ENCODE measurements around the gene PACS1. TPM values are rescaled to one million over a fixed set of nuclear protein-coding genes. Genes with fewer than 3 reads are reported as not detected.
"Not testable (repeated sequence)": the region's sequence is repeated elsewhere in the genome, so short reads cannot be mapped to it uniquely, and the experiment has no call there.

PACS1 gene
- polyA plus RNA-seq, 1 of the 3 experiments (the other 2 are of a cell fraction), result 37.3 TPM

- TF ChIP-seq IRF3 (IDR thresholded peaks at IDR 0.05; ENCODE audit: low read depth, low read length) (no peak), USF1 (IDR thresholded peaks at IDR 0.05; ENCODE audit: borderline replicate concordance, low read depth) (no peak), FOSL2 (IDR thresholded peaks at IDR 0.05; ENCODE audit: borderline replicate concordance, low read depth) (no peak), EP300 (IDR thresholded peaks at IDR 0.05; ENCODE audit: borderline replicate concordance in 1 of 2, low read depth in 1 of 2, low read length in 1 of 2) (no peak), GATA2 (CRISPR knock-in tag; IDR thresholded peaks at IDR 0.05) (no peak), SIN3A (IDR thresholded peaks at IDR 0.05; ENCODE audit: borderline replicate concordance, low read depth, low read length) (no peak)
Measured at GRCh38 chr11:66022401-66023185, 47.5 kb upstream of the PACS1 start (continued).

GRCh38 chr11:66023186-66023440, 47.0 kb upstream of the PACS1 start:
- not testable (repeated sequence) for H3K9me3 ChIP-seq; H3K4me2 ChIP-seq; H2AFZ ChIP-seq (ENCODE audit: low read depth); H3K27me3 ChIP-seq (ENCODE audit: insufficient read depth); H3K9me2 ChIP-seq; DNase-seq; H3F3A ChIP-seq (replicated peaks; ENCODE audit: insufficient read depth); H3K36me3 ChIP-seq (replicated peaks in 1 of 2; ENCODE audit: control insufficient read depth in 1 of 2, insufficient read depth in 2 of 2, low read length in 1 of 2); H3K9ac ChIP-seq; H3K4me3 ChIP-seq (ENCODE audit: low read depth in 2 of 2, low read length in 1 of 2); H4K20me1 ChIP-seq (ENCODE audit: insufficient read depth); H3K27ac ChIP-seq (ENCODE audit: low read depth in 2 of 2, low read length in 1 of 2)
- ChIA-PET POLR2A (interaction anchor here (1.4 kb wide), 1 partner anchor 22 kb away, joined by 7 read pairs; no protein-coding TSS in a partner anchor), CTCF (interaction anchor here (0.9 to 3.2 kb wide), 24 partner anchors 8 to 397 kb away, joined by 3 to 55 read pairs (median 8); partner anchors contain the start of genes BANF1, CCDC85B, CST6 and EIF1AD)
- Histone ChIP-seq H3K79me2 (ENCODE audit: insufficient read depth) (peaks cover 30% of the 10 kb centered on the region; the same call in 1 of the 2 replicates), H3K4me1 (ENCODE audit: control insufficient read depth in 1 of 2, insufficient read depth in 2 of 2, low read depth in 1 of 2, low read length in 1 of 2) (peaks cover 3 to 21% of the 10 kb centered on the region in 2 experiments; a peak in 3 of 4 replicates)
- 69% methylated on average over 5 of the region's 5 CpGs for WGBS (ENCODE audit: low lambda C conversion rate)

- Histone ChIP-seq H3K9me2 (no peaks in the 10 kb centered on the region), H3K4me2 (no peak within 1 kb of the TSS), H3K4me1 (ENCODE audit: control insufficient read depth in 1 of 2, insufficient read depth in 2 of 2, low read depth in 1 of 2, low read length in 1 of 2) (peaks cover 3 to 13% of the 10 kb centered on the region in 2 experiments; a peak in 3 of 4 replicates), H3K79me2 (ENCODE audit: insufficient read depth) (peaks cover 7% of the 10 kb centered on the region; the same call in 1 of the 2 replicates), H2AFZ (ENCODE audit: low read depth) (no peak within 1 kb of the TSS), H3K27me3 (ENCODE audit: insufficient read depth) (no peaks in the 10 kb centered on the region), H3K9me3 (no peaks in the 10 kb centered on the region), H3K27ac (ENCODE audit: low read depth in 2 of 2, low read length in 1 of 2) (no peak within 1 kb of the TSS), H3F3A (replicated peaks; ENCODE audit: insufficient read depth) (peaks cover 4% of the 10 kb centered on the region), H3K9ac (no peak within 1 kb of the TSS), H4K20me1 (ENCODE audit: insufficient read depth) (no peaks in the 10 kb centered on the region), H3K36me3 (replicated peaks in 1 of 2; ENCODE audit: control insufficient read depth in 1 of 2, insufficient read depth in 2 of 2, low read length in 1 of 2) (no peaks in the 10 kb centered on the region), H3K4me3 (ENCODE audit: low read depth in 2 of 2, low read length in 1 of 2) (no peak within 1 kb of the TSS)
- ChIA-PET POLR2A (no interaction called here), CTCF (interaction anchor here (0.6 to 1.8 kb wide), 3 partner anchors 10 to 233 kb away, joined by 3 to 4 read pairs (median 3); no protein-coding TSS in a partner anchor)
- no peak for DNase-seq
- WGBS (ENCODE audit: low lambda C conversion rate), result 89% methylated on average over 12 of the region's 18 CpGs
- TF ChIP-seq MXI1 (IDR thresholded peaks at IDR 0.05; ENCODE audit: low read depth, low read length), result no peak
- no peak for TF ChIP-seq SMC3 (IDR thresholded peaks at IDR 0.05; ENCODE audit: low read depth, low read length)
- no peak for TF ChIP-seq ELF1 (IDR thresholded peaks at IDR 0.05)
- TF ChIP-seq SIN3A (IDR thresholded peaks at IDR 0.05; ENCODE audit: borderline replicate concordance, low read depth, low read length), result no peak
- no peak for TF ChIP-seq EZH2phosphoT487 (IDR thresholded peaks at IDR 0.05; ENCODE audit: borderline replicate concordance, low read depth)
- TF ChIP-seq CTCF (IDR thresholded peaks at IDR 0.05), result no peak
Measured at GRCh38 chr11:66026017-66026529, 44.0 kb upstream of the PACS1 start, which contains the start of gene CATSPER1. Gene CATSPER1, minus strand, starts transcription at chr11:66026479. Its CDS starts 100 bp downstream, at chr11:66026379.

Measured in SK-N-SH (cell line).